Fibroblast of pulmonary artery (primary cell): ENCODE results near the gene GNB1.
A peak's percentile ranks its signal among the peaks of the same experiment; 100 is the strongest.

ENCODE experiments used
- DNase-seq: peaks from one replicate; pipeline ENCODE4 v3.0.0-alpha.2; 2010; ENCODE audit warnings: low read depth
- H3K4me3 ChIP-seq: replicated peaks from 2 replicates; pipeline ENCODE4 v1.5.1; 2011; ENCODE audit warnings: low read depth, mild to moderate bottlenecking, control low read depth, low read length, moderate library complexity
- CTCF ChIP-seq: IDR thresholded peaks from 2 replicates; pipeline ENCODE4 v1.5.1; 2011; ENCODE audit warnings: mild to moderate bottlenecking, control low read depth, low read length, inconsistent platforms; ENCODE audit errors: missing control alignments

GNB1 gene

DNA sequence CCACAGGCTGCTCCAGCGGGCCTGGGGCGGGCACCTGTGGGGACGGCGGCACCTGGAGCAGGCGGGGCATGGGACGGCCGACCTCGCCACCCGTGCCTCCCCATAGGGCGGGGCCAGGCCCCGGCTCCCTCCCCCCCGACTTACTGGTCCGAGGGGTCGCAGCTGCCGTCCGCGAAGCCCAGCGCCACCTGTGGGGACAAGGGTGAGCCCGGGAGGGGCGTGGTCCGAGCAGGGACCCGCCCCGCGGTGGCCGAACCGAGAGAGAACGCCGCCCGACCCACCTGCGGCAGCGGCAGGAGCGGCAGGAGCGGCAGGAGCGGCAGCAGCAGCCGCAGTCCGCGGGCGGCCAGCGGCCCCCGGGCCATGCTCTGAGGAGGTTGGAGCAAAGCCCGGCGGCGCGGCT is 28.0 kb upstream of the GNB1 start, which contains the start of gene TMEM52:
TSS of gene TMEM52 (minus strand) at position 379 of the 403 bp plus-strand sequence. CDS start at position 365, 14 bp downstream.
- peak within 1 kb of the TSS; percentile 45 for H3K4me3 ChIP-seq
- DNase-seq: no peak
- TF ChIP-seq CTCF: no peak

GRCh38 chr1:1917995-1918900 is 27.4 kb upstream of the GNB1 start:
- no peak for TF ChIP-seq CTCF
- H3K4me3 ChIP-seq: peak overlapping the region; percentile 45
- DNase-seq: no peak

- no peak overlapping the region for H3K4me3 ChIP-seq
- no peak for DNase-seq
Measured at GRCh38 chr1:1917304-1917976, 26.6 kb upstream of the GNB1 start.

DNA sequence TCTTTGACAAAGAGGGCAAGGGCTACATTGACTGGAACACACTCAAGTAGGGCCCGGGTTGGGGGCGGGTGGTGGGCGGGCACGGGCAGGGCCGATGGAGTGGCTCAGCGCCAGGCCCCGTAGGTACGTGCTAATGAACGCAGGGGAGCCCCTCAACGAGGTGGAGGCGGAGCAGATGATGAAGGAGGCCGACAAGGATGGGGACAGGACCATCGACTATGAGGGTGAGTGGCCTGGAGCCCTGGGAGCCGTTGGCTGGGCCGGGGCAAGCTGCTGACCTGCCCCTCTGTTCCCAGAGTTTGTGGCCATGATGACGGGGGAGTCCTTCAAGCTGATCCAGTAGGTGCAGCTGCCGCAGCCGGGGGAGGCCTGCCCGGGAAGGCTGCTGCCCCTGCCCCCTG is 26.0 kb upstream of the GNB1 start:
- TF ChIP-seq CTCF: no peak
- DNase-seq: no peak
- H3K4me3 ChIP-seq: no peak overlapping the region

More at GRCh38 chr1:1917304-1917976, 26.6 kb upstream of the GNB1 start:
- no peak for TF ChIP-seq CTCF

DNA sequence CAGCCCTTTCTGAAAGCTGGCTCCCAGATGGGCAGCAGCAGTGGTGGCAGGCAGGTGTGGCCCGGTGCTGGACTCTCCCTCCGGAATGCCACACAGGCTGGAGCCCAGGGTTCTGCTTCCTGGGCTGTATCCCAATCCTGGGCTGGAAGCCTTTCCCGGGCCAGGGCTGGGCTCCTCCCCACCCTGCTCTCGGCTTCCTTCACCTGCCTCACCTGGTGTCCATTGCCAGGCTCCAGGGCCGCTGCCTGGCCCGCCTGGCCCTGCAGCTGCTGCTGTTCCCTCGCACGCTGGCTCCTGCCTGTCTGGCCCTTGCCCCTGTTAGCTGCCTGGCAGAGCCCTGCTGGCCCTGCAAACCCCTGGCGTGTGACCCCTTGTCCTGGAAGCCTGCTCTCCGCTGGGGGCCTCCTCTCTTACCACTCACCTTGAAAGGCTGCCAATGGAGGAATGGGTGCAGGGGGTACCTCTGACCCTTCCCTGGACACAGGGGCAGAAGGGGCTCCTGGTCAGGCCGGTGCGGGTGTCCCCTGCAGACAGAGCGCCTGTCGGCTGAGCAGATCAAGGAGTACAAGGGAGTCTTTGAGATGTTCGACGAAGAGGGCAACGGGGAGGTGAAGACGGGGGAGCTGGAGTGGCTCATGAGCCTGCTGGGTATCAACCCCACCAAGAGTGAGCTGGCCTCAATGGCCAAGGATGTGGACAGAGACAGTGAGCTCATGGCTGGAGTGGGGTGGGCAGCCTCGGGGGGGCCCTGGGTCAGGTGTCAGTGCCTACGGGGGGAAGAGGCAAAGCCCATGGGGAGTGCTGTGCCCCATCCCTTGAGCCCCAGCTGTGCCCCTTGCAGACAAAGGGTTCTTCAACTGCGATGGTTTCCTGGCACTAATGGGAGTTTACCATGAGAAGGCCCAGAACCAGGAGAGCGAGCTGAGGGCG is 25.3 kb upstream of the GNB1 start:
- DNase-seq: no peak
- no peak overlapping the region for H3K4me3 ChIP-seq
- no peak for TF ChIP-seq CTCF

- no peak within 1 kb of the TSS for H3K4me3 ChIP-seq
- TF ChIP-seq CTCF: no peak
- no peak for DNase-seq
Measured at GRCh38 chr1:1914971-1915692, 24.2 kb upstream of the GNB1 start, which contains the start of gene CALML6. TSS of gene CALML6 (plus strand) at chr1:1915260. CDS start at chr1:1915281, 21 bp downstream.
